K562 (cell line): ENCODE measurements around the gene ASIC3. TPM values are rescaled to one million over a fixed set of nuclear protein-coding genes. Genes with fewer than 3 reads are reported as not detected.

ENCODE experiments used
- ATAC-seq: fragments of 200-7000 bp; cut with Tn5 transposase; 3 replicates; pipeline ENCODE4 v1.9.1; 2020; ENCODE audit warnings: moderate library complexity
- BruUV-seq: library from RNA; stranded (reverse); fragments of 400-500 nt; replicated peaks from 2 replicates; lab custom pipeline; 2021; lab: Mats Ljungman, UMichigan
- CTCF ChIA-PET: fragments of 300-600 bp; formaldehyde crosslinking; extraction: SDS; loops from one replicate; lab custom pipeline; 2021; ENCODE audit warnings: low intra/inter-chr PET ratio; lab: Yijun Ruan, JAX
- POLR2A ChIA-PET: fragments of 300-600, 350-650 bp; sonication (Branson Sonifier 250); formaldehyde crosslinking; extraction: SDS; loops from one replicate; lab custom pipeline; 2021; ENCODE audit warnings: antibody characterized with exemption, inconsistent platforms; lab: Yijun Ruan, JAX
- DNase-seq, 4 experiments: peaks; one replicate each; pipeline versions ENCODE4 v3.0.0 to v3.0.0-alpha.2; 2011 to 2018; ENCODE audit warnings: low spot score in 3 of 4, mixed read lengths in 3 of 4; ENCODE audit errors: extremely low read depth in 1 of 4
- FAIRE-seq: peaks from 2 replicates; lab custom pipeline; 2011; peaks lifted over from hg19 to GRCh38; lab: Jason Lieb, UNC
- H2AFZ ChIP-seq: 2 replicates; pipeline ENCODE4 v1.6.0; 2011; ENCODE audit warnings: low read depth, low read length, control low read depth, inconsistent platforms
- H3K27ac ChIP-seq: fragments of 200-600 bp; 3 replicates; pipeline ENCODE4 v1.8.0; 2011; ENCODE audit warnings: low read depth, mild to moderate bottlenecking, control low read depth, inconsistent platforms, low read length, moderate library complexity, mixed read lengths; ENCODE audit errors: extremely low read depth
- H3K27me3 ChIP-seq, 2 experiments: fragments of 300-600 bp in 1 of 2; 2 replicates in 1 of 2; 3 replicates in 1 of 2; pipeline versions ENCODE4 v1.6.0 to v1.8.0; 2011; ENCODE audit warnings: inconsistent platforms in 2 of 2, low read length in 2 of 2, mild to moderate bottlenecking in 1 of 2, mixed read lengths in 1 of 2, moderate library complexity in 1 of 2; ENCODE audit not compliant: control insufficient read depth in 2 of 2, insufficient read depth in 2 of 2
- H3K36me3 ChIP-seq: fragments of 300-600 bp; 3 replicates; pipeline ENCODE4 v1.8.0; 2011; ENCODE audit warnings: mild to moderate bottlenecking, low read length, inconsistent platforms; ENCODE audit not compliant: control insufficient read depth, insufficient read depth
- H3K4me1 ChIP-seq, 2 experiments: fragments of 200-600 bp in 1 of 2; replicated peaks in 1 of 2; 2 replicates in 1 of 2; 3 replicates in 1 of 2; pipeline versions ENCODE4 v1.5.1 to v1.8.0; 2011; ENCODE audit warnings: inconsistent platforms in 2 of 2, low read length in 2 of 2, mild to moderate bottlenecking in 1 of 2, mixed read lengths in 1 of 2, moderate library complexity in 1 of 2; ENCODE audit not compliant: control insufficient read depth in 2 of 2, insufficient read depth in 2 of 2
- H3K4me2 ChIP-seq: 2 replicates; pipeline ENCODE4 v1.6.1; 2011; ENCODE audit warnings: low read length, control low read depth, inconsistent platforms, mixed read lengths; ENCODE audit not compliant: insufficient read depth
- H3K4me3 ChIP-seq: fragments of 200-600 bp; sonication (generic), shearing (Covaris generic); 2 replicates; pipeline ENCODE4 v1.5.1; 2016; ENCODE audit warnings: control low read depth, inconsistent platforms
- H3K79me2 ChIP-seq: fragments of 200-600 bp; 3 replicates; pipeline ENCODE4 v1.8.0; 2011; ENCODE audit warnings: low read length, inconsistent platforms; ENCODE audit not compliant: control insufficient read depth, insufficient read depth
- H3K9ac ChIP-seq, 2 experiments: 2 replicates each; pipeline versions ENCODE4 v1.6.0 to v1.6.1; 2011; ENCODE audit warnings: low read depth in 2 of 2, low read length in 2 of 2, control low read depth in 1 of 2, inconsistent platforms in 1 of 2, mild to moderate bottlenecking in 1 of 2, mixed read lengths in 1 of 2; ENCODE audit not compliant: insufficient read depth in 1 of 2
- H3K9me1 ChIP-seq: one replicate; pipeline ENCODE4 v1.6.0; 2011; ENCODE audit warnings: inconsistent platforms, mild to moderate bottlenecking, low read length, moderate library complexity; ENCODE audit not compliant: control insufficient read depth, insufficient read depth
- H3K9me3 ChIP-seq: replicated peaks from 2 replicates; pipeline ENCODE4 v1.5.1; 2011; ENCODE audit warnings: low read depth, low read length, inconsistent platforms; ENCODE audit not compliant: control insufficient read depth, insufficient read depth
- H4K20me1 ChIP-seq: replicated peaks from 2 replicates; pipeline ENCODE4 v1.6.1; 2011; ENCODE audit warnings: low read length, inconsistent platforms, mixed read lengths; ENCODE audit not compliant: control insufficient read depth, insufficient read depth
- FOS ChIP-seq: IDR thresholded peaks from 3 replicates; pipeline ENCODE4 v1.6.1; 2011; ENCODE audit not compliant: insufficient read length; ENCODE audit errors: extremely low read depth
- MYC ChIP-seq, 2 experiments: fragments of 250-450 bp in 1 of 2; sonication (Bioruptor Pico) in 1 of 2; IDR thresholded peaks; 2 replicates each; pipeline versions ENCODE4 v1.5.1 to v1.6.1; 2012 to 2021; ENCODE audit warnings: low read depth in 2 of 2, borderline replicate concordance in 1 of 2, improper control_type of control experiment in 1 of 2, low read length in 1 of 2, mild to moderate bottlenecking in 1 of 2, moderate library complexity in 1 of 2
- POLR2G ChIP-seq: fragments of 200-400 bp; formaldehyde crosslinking; IDR thresholded peaks from 2 replicates; pipeline ENCODE4 v1.6.1; 2017; ENCODE audit warnings: low read depth, mild to moderate bottlenecking, antibody characterized with exemption, low read length, moderate library complexity
- ZNF134 ChIP-seq: fragments of 250-450 bp; sonication (Bioruptor Pico); conservative IDR thresholded peaks from 2 replicates; pipeline ENCODE4 v1.4.0; 2020
- ZNF263 ChIP-seq: sonication (generic); formaldehyde crosslinking; IDR thresholded peaks from 2 replicates; pipeline ENCODE4 v1.8.0; 2022; ENCODE audit warnings: mild to moderate bottlenecking, missing genetic modification reagents, borderline replicate concordance
- WGBS: fragments of 100-300 bp; shearing (Covaris generic); methylation state at CpG from one replicate; pipeline ENCODE4 v1.1.6; 2016; ENCODE audit warnings: low coverage, mixed read lengths; ENCODE audit not compliant: insufficient coverage; ENCODE audit errors: missing lambda C conversion rate; 5-methylcytosine and 5-hydroxymethylcytosine counted together
- in situ Hi-C: fragments of 300-500 bp; cut with MboI; formaldehyde crosslinking; loops from 4 replicates; pipeline ENCODE4 v1.15.0; 2018; ENCODE audit warnings: inconsistent platforms, mixed read lengths
- intact Hi-C: fragments of 100-400 bp; cut with micrococcal nuclease; formaldehyde crosslinking; loops from 2 replicates; pipeline ENCODE4 v1.14.2; 2022
- polyA plus RNA-seq, 8 experiments: library from polyadenylated mRNA; depleted of rRNA in 4 of 8; stranded (reverse) in 5 of 8; unstranded in 3 of 8; fragments of >200 nt; fragmentation: Nextera tagmentation in 2 of 8; fragmentation: Illumina TruSeq in 1 of 8; extraction: Ambion mirVana in 2 of 8; extraction: Trizol in 1 of 8; gene quantifications; 2 replicates each; pipeline versions ENCODE4 v1.2.1 to v1.2.3, GENCODE V29; 2011 to 2014; ENCODE audit warnings: inconsistent platforms in 1 of 8, missing spikeins in 1 of 8
- total RNA-seq, 7 experiments: library from RNA; depleted of rRNA in 6 of 7; stranded (reverse); fragments of >200 nt in 6 of 7; fragmentation: Illumina TruSeq in 2 of 7; extraction: Trizol in 2 of 7; gene quantifications; 2 replicates each; pipeline versions ENCODE4 v1.2.1 to v1.2.3, GENCODE V29; 2011 to 2021; ENCODE audit warnings: low replicate concordance in 1 of 7
- TF ChIP-seq, protein P1 (sequence below): fragments of 250-450 bp; sonication (Bioruptor Pico); IDR thresholded peaks from 2 replicates; pipeline ENCODE4 v1.4.0; 2020; ENCODE audit warnings: mild to moderate bottlenecking
- TF ChIP-seq, protein P2 (sequence below): fragments of 200-800 bp; sonication (Bioruptor generic); IDR thresholded peaks from 2 replicates; pipeline ENCODE4 v1.6.1; 2017; ENCODE audit warnings: missing genetic modification characterization, missing compliant biosample characterization
- TF ChIP-seq, protein P3 (sequence below): fragments of 450-650 bp; IDR thresholded peaks from 2 replicates; pipeline ENCODE4 v1.6.1; 2016; ENCODE audit warnings: missing biosample characterization, missing genetic modification characterization

Gene ASIC3
- total and polyA plus RNA-seq, 9 of the 15 experiments (the other 6 are each of a cell fraction or from before 2014, with no cell fraction given): 0.11 to 5.0 (median 0.87) TPM

DNA sequence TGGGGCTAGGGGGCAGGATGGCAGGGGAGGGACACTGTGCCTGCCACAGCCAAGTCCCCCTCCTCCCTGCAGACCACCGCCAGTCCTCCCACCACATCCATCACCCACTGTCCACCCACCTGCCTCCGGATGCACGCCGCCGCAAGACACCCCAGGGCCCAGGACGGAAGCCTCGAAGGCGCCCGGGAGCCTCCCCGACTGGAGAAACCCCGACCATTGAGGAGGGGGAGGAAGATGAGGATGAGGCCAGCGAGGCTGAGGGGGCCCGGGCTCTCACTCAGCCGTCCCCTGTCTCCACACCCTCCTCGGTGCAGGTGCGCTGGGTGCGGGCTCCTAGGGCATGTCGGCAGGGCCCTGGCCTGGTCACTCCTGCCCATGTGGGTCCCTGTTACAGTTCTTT, 16.1 kb downstream of the ASIC3 start:
- intact Hi-C loops: no loop called here
- 0 out of 4 replicates have a peak overlapping the region, but pooled peaks of 1 of the 2 experiments have one; percentile 31 for H3K9ac ChIP-seq
- H2AFZ ChIP-seq: no peak overlapping the region
- H3K27me3 ChIP-seq: no peaks in the 10 kb centered on the region
- H3K9me3 ChIP-seq: no peaks in the 10 kb centered on the region
- no peak overlapping the region for H3K27ac ChIP-seq
- H3K36me3 ChIP-seq: peaks cover 71% of the 10 kb centered on the region
- H3K4me2 ChIP-seq: no peak overlapping the region
- FAIRE-seq (no peak), ATAC-seq (no peak), DNase-seq (no peak)
- peaks cover 32 to 68% of the 10 kb centered on the region in 2 experiments for H3K4me1 ChIP-seq
- ChIA-PET POLR2A (interaction anchor here (0.7 to 5.0 kb wide), 4 partner anchors 11 to 454 kb away, joined by 3 to 24 read pairs (median 8); partner anchors contain the start of genes FASTK and TMUB1), CTCF (no interaction called here)
- 94% methylated on average over 16 of the region's 18 CpGs for WGBS
- H3K4me3 ChIP-seq: no peak overlapping the region
- H3K9me1 ChIP-seq: no peaks in the 10 kb centered on the region
- no TSS peak for BruUV-seq
- peaks cover 61% of the 10 kb centered on the region for H3K79me2 ChIP-seq
- TF ChIP-seq ZNF134: no peak
- no peak for TF ChIP-seq MYC (IDR thresholded peaks at IDR 0.05; ENCODE audit: low read depth, low read length)
- TF ChIP-seq MYC (CRISPR knock-in tag; IDR thresholded peaks at IDR 0.05; ENCODE audit: borderline replicate concordance, low read depth): no peak
- 0 out of 2 replicates have a peak, but pooled peaks have one; percentile 28 for TF ChIP-seq POLR2G
- no peak for TF ChIP-seq FOS
- TF ChIP-seq ZNF263 (CRISPR knock-in tag): peak; percentile 72
- TF ChIP-seq, protein P1, sequence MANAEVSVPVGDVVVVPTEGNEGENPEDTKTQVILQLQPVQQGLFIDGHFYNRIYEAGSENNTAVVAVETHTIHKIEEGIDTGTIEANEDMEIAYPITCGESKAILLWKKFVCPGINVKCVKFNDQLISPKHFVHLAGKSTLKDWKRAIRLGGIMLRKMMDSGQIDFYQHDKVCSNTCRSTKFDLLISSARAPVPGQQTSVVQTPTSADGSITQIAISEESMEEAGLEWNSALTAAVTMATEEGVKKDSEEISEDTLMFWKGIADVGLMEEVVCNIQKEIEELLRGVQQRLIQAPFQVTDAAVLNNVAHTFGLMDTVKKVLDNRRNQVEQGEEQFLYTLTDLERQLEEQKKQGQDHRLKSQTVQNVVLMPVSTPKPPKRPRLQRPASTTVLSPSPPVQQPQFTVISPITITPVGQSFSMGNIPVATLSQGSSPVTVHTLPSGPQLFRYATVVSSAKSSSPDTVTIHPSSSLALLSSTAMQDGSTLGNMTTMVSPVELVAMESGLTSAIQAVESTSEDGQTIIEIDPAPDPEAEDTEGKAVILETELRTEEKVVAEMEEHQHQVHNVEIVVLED (CRISPR knock-in tag): no peak
- TF ChIP-seq, protein P2, sequence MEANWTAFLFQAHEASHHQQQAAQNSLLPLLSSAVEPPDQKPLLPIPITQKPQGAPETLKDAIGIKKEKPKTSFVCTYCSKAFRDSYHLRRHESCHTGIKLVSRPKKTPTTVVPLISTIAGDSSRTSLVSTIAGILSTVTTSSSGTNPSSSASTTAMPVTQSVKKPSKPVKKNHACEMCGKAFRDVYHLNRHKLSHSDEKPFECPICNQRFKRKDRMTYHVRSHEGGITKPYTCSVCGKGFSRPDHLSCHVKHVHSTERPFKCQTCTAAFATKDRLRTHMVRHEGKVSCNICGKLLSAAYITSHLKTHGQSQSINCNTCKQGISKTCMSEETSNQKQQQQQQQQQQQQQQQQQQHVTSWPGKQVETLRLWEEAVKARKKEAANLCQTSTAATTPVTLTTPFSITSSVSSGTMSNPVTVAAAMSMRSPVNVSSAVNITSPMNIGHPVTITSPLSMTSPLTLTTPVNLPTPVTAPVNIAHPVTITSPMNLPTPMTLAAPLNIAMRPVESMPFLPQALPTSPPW (CRISPR knock-in tag): no peak
- TF ChIP-seq, protein P3, sequence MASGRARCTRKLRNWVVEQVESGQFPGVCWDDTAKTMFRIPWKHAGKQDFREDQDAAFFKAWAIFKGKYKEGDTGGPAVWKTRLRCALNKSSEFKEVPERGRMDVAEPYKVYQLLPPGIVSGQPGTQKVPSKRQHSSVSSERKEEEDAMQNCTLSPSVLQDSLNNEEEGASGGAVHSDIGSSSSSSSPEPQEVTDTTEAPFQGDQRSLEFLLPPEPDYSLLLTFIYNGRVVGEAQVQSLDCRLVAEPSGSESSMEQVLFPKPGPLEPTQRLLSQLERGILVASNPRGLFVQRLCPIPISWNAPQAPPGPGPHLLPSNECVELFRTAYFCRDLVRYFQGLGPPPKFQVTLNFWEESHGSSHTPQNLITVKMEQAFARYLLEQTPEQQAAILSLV (tag): no peak
- H4K20me1 ChIP-seq: peaks cover 10% of the 10 kb centered on the region
- in situ Hi-C loops: no loop called here
